ENCODE measurements around the gene NATD1. TPM values are rescaled to one million over a fixed set of nuclear protein-coding genes. Genes with fewer than 3 reads are reported as not detected.

NATD1 gene
- polyA plus RNA-seq (2013): 6.8 TPM

DNA sequence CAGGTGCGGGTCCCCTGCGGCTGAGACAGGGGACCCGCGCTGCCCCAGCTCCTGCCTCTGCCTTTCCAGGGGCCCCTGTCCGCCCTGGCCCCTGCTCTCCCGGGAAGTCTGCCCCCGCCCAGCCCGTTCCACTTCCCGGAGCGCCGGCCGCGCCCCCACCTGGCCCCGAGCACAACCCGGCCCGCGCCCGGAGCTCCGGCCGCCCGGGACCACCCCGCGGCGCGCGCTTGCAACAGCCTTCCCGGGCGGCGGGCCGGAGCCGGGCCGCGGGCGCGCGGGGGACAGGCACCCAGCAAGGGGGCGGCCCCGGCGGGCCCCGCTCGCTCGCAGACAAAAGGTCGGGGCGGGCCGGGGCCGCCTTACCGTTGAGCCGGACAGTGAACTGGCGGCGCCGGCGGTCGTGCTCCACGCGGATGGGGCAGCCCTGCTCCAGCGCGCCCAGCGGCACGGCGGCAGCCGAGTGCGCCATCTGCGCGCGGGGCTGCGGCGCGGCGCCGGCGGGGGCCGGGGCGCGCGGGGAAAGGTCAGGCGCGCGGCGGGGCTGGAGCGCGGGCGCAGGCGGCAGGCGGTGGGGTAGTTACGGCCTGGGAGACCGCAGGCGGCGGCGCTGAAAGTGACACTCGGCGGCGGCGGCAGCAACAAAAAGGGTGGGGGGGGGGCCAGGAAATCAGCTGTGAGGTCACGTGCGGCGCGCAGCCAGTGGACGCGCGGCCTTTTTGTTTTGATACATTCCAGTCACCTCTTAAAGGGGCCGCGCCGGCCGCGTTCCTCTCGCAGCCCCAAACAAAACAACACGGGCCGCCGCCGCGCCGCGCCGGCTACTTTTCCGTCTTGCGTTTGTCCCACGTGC is at the start of gene NATD1:
NATD1 (minus strand) TSS at position 615 of the 850 bp plus-strand sequence; CDS start at position 469, 146 bp downstream.
- H3K27me3 ChIP-seq (replicated peaks in 2 of 5; ENCODE audit: control insufficient read depth in 4 of 5, insufficient read depth in 5 of 5, low read length in 4 of 5): no peaks in the 10 kb centered on the region
- no peaks in the 10 kb centered on the region for H3K9me3 ChIP-seq (ENCODE audit: control extremely low read depth in 1 of 5, control insufficient read depth in 4 of 5, insufficient read depth in 2 of 5, low read depth in 1 of 5, low read length in 4 of 5)
- peak; percentile 81 to 92 (median 89) for DNase-seq
- CTCF ChIA-PET: interaction anchor here (1.3 kb wide), 1 partner anchor 14 kb away, joined by 3 read pairs; no protein-coding TSS in a partner anchor
- H3K27ac ChIP-seq (ENCODE audit: insufficient read depth in 1 of 2, low read depth in 1 of 2, low read length in 2 of 2, poor library complexity in 1 of 2, severe bottlenecking in 2 of 2): no peak within 1 kb of the TSS
- peaks cover 5 to 13% (median 11%) of the 10 kb centered on the region in 4 experiments for H3K4me1 ChIP-seq (ENCODE audit: control extremely low read depth in 1 of 4, control insufficient read depth in 4 of 4, insufficient read depth in 4 of 4, low read length in 3 of 4)
- H3K4me3 ChIP-seq (ENCODE audit: control insufficient read depth in 1 of 7, extremely low read depth in 1 of 7, insufficient read depth in 4 of 7, low read depth in 2 of 7, low read length in 6 of 7): peak within 1 kb of the TSS; percentile 23 to 76 (median 70)
- POLR2A ChIA-PET: interaction anchor here (1.9 kb wide), 1 partner anchor 39 kb away, joined by 7 read pairs; the partner anchor contains the start of gene TMEM11
- H3K36me3 ChIP-seq (ENCODE audit: control insufficient read depth in 4 of 4, insufficient read depth in 4 of 4, low read length in 3 of 4): no peaks in the 10 kb centered on the region
- under 1% methylated on average over 90 of the region's 117 CpGs for WGBS (ENCODE audit: insufficient coverage)

GRCh38 chr17:21301593-21302550 is 48.7 kb upstream of the NATD1 start:
- Histone ChIP-seq H3K27me3 (replicated peaks in 2 of 5; ENCODE audit: control insufficient read depth in 4 of 5, insufficient read depth in 5 of 5, low read length in 4 of 5) (no peaks in the 10 kb centered on the region), H3K9me3 (ENCODE audit: control extremely low read depth in 1 of 5, control insufficient read depth in 4 of 5, insufficient read depth in 2 of 5, low read depth in 1 of 5, low read length in 4 of 5) (peaks cover 0 to 4% (median 0%) of the 10 kb centered on the region in 5 experiments), H3K4me3 (ENCODE audit: control insufficient read depth in 1 of 7, extremely low read depth in 1 of 7, insufficient read depth in 4 of 7, low read depth in 2 of 7, low read length in 6 of 7) (no peak overlapping the region), H3K27ac (ENCODE audit: insufficient read depth in 1 of 2, low read depth in 1 of 2, low read length in 2 of 2, poor library complexity in 1 of 2, severe bottlenecking in 2 of 2) (no peak overlapping the region), H3K4me1 (ENCODE audit: control extremely low read depth in 1 of 4, control insufficient read depth in 4 of 4, insufficient read depth in 4 of 4, low read length in 3 of 4) (peaks cover 0 to 5% (median 3%) of the 10 kb centered on the region in 4 experiments), H3K36me3 (ENCODE audit: control insufficient read depth in 4 of 4, insufficient read depth in 4 of 4, low read length in 3 of 4) (peaks cover 4 to 81% (median 43%) of the 10 kb centered on the region in 4 experiments)
- DNase-seq: no peak
- 82% methylated on average over 18 of the region's 19 CpGs for WGBS (ENCODE audit: insufficient coverage)
- ChIA-PET CTCF (interaction anchor here (1.3 to 1.6 kb wide), 2 partner anchors 12 to 15 kb away, joined by 4 to 8 read pairs; no protein-coding TSS in a partner anchor), POLR2A (interaction anchor here (0.6 to 1.5 kb wide), 2 partner anchors 14 to 31 kb away, joined by 3 to 5 read pairs; no protein-coding TSS in a partner anchor)

DNA sequence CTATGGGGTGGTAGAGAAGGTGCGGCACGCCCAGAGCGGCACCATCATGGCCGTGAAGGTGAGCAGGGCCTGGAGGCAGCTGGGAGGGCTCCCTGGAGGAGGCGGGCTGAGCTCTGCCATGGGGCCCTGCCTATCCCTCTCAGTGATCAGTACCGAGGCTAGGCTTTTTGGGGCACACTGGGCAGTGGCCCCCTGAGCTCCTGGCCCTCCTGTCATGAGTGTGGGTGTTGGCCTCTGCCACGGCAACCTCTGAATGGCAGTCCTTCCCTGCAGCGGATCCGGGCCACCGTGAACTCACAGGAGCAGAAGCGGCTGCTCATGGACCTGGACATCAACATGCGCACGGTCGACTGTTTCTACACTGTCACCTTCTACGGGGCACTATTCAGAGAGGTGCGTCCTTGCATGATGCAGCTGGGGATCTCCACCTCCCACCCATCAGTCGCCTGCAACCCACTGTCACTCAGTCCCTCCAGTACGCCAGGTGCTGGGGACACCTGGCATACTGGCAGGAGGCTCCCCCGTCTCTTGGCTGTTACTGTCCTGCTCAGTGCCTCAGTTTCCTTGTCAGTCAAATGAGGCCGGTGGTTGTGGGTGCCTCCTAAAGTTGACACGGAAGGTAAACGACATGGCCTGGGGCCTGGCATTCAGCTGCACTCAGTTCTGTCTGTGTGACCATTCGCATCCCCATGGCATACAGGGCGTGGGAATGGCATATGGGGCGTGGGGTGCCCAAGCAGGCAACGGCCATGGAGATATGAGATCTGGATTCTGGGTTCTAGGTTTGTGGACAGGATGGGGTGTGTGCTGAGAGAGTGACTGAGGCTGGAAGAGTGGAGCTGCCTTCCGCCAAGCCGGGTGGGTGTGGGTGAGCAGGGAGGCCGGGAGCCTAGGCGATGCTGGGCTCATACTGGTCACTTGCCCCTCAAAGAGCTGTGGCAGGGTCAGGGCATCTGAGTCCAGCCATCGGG is 47.7 kb upstream of the NATD1 start:
- POLR2A ChIA-PET: interaction anchor here (0.6 to 1.5 kb wide), 3 partner anchors 13 to 32 kb away, joined by 3 to 5 read pairs (median 3); no protein-coding TSS in a partner anchor
- Histone ChIP-seq H3K4me1 (ENCODE audit: control extremely low read depth in 1 of 4, control insufficient read depth in 4 of 4, insufficient read depth in 4 of 4, low read length in 3 of 4) (peaks cover 0 to 15% (median 10%) of the 10 kb centered on the region in 4 experiments), H3K4me3 (ENCODE audit: control insufficient read depth in 1 of 7, extremely low read depth in 1 of 7, insufficient read depth in 4 of 7, low read depth in 2 of 7, low read length in 6 of 7) (no peak overlapping the region), H3K27ac (ENCODE audit: insufficient read depth in 1 of 2, low read depth in 1 of 2, low read length in 2 of 2, poor library complexity in 1 of 2, severe bottlenecking in 2 of 2) (no peak overlapping the region), H3K36me3 (ENCODE audit: control insufficient read depth in 4 of 4, insufficient read depth in 4 of 4, low read length in 3 of 4) (peaks cover 4 to 74% (median 43%) of the 10 kb centered on the region in 4 experiments), H3K9me3 (ENCODE audit: control extremely low read depth in 1 of 5, control insufficient read depth in 4 of 5, insufficient read depth in 2 of 5, low read depth in 1 of 5, low read length in 4 of 5) (peaks cover 0 to 4% (median 0%) of the 10 kb centered on the region in 5 experiments), H3K27me3 (replicated peaks in 2 of 5; ENCODE audit: control insufficient read depth in 4 of 5, insufficient read depth in 5 of 5, low read length in 4 of 5) (no peaks in the 10 kb centered on the region)
- DNase-seq: no peak
- 76% methylated on average over 31 of the region's 31 CpGs for WGBS (ENCODE audit: insufficient coverage)
- CTCF ChIA-PET: interaction anchor here (1.2 to 2.0 kb wide), 4 partner anchors 11 to 22 kb away, joined by 3 to 8 read pairs (median 5); no protein-coding TSS in a partner anchor

DNA sequence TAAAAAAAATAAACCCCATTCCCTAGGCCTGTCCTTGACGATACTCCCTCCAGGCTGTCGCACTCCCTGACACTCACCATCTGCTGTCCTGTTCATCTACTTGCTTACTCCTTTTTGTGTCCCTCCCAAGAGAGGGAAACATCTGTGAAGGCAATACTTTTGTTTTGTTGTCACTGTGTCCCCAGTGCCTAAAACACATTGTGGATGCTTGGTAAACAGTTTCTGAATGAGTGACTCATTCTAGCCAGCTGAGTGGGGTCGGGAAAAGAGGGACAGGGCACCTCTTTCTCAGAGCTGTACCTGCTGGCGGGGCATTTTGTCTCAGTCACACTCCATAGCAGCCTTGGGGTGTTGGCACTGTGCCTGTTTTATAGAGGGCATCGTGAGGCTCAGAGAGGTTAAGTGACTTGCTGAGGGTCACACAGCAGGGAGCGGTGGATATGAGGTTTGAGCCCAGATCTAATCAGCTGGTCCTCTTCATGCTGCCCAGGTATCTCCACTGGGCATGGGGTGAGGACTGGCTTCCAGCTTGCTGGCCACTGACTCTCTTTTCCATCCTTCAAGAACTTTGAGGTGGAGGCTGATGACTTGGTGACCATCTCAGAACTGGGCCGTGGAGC is 46.9 kb upstream of the NATD1 start:
- H3K4me3 ChIP-seq (ENCODE audit: control insufficient read depth in 1 of 7, extremely low read depth in 1 of 7, insufficient read depth in 4 of 7, low read depth in 2 of 7, low read length in 6 of 7): no peak overlapping the region
- 70% methylated on average over 7 of the region's 7 CpGs for WGBS (ENCODE audit: insufficient coverage)
- ChIA-PET POLR2A (interaction anchor here (0.9 to 1.0 kb wide), 2 partner anchors 12 to 15 kb away, joined by 3 to 4 read pairs; no protein-coding TSS in a partner anchor), CTCF (interaction anchor here (1.2 to 2.0 kb wide), 2 partner anchors 13 to 21 kb away, joined by 3 to 6 read pairs; no protein-coding TSS in a partner anchor)
- no peaks in the 10 kb centered on the region for H3K27me3 ChIP-seq (replicated peaks in 2 of 5; ENCODE audit: control insufficient read depth in 4 of 5, insufficient read depth in 5 of 5, low read length in 4 of 5)
- DNase-seq: no peak
- H3K9me3 ChIP-seq (ENCODE audit: control extremely low read depth in 1 of 5, control insufficient read depth in 4 of 5, insufficient read depth in 2 of 5, low read depth in 1 of 5, low read length in 4 of 5): peaks cover 0 to 4% (median 0%) of the 10 kb centered on the region in 5 experiments
- peaks cover 0 to 23% (median 14%) of the 10 kb centered on the region in 4 experiments for H3K4me1 ChIP-seq (ENCODE audit: control extremely low read depth in 1 of 4, control insufficient read depth in 4 of 4, insufficient read depth in 4 of 4, low read length in 3 of 4)
- H3K27ac ChIP-seq (ENCODE audit: insufficient read depth in 1 of 2, low read depth in 1 of 2, low read length in 2 of 2, poor library complexity in 1 of 2, severe bottlenecking in 2 of 2): no peak overlapping the region
- peaks cover 4 to 69% (median 43%) of the 10 kb centered on the region in 4 experiments for H3K36me3 ChIP-seq (ENCODE audit: control insufficient read depth in 4 of 4, insufficient read depth in 4 of 4, low read length in 3 of 4)

- H3K36me3 ChIP-seq (ENCODE audit: control insufficient read depth in 4 of 4, insufficient read depth in 4 of 4, low read length in 3 of 4): peaks cover 4 to 61% (median 42%) of the 10 kb centered on the region in 4 experiments
- H3K4me3 ChIP-seq (ENCODE audit: control insufficient read depth in 1 of 7, extremely low read depth in 1 of 7, insufficient read depth in 4 of 7, low read depth in 2 of 7, low read length in 6 of 7): no peak overlapping the region
- WGBS (ENCODE audit: insufficient coverage): 61% methylated on average over 12 of the region's 13 CpGs
- POLR2A ChIA-PET: interaction anchor here (1.0 kb wide), 1 partner anchor 11 kb away, joined by 4 read pairs; no protein-coding TSS in a partner anchor
- CTCF ChIA-PET: interaction anchor here (0.8 to 2.0 kb wide), 2 partner anchors 11 to 20 kb away, joined by 3 to 6 read pairs; no protein-coding TSS in a partner anchor
- peaks cover 0 to 28% (median 18%) of the 10 kb centered on the region in 4 experiments for H3K4me1 ChIP-seq (ENCODE audit: control extremely low read depth in 1 of 4, control insufficient read depth in 4 of 4, insufficient read depth in 4 of 4, low read length in 3 of 4)
- H3K27ac ChIP-seq (ENCODE audit: insufficient read depth in 1 of 2, low read depth in 1 of 2, low read length in 2 of 2, poor library complexity in 1 of 2, severe bottlenecking in 2 of 2): no peak overlapping the region
- DNase-seq: no peak
- H3K27me3 ChIP-seq (replicated peaks in 2 of 5; ENCODE audit: control insufficient read depth in 4 of 5, insufficient read depth in 5 of 5, low read length in 4 of 5): no peaks in the 10 kb centered on the region
- H3K9me3 ChIP-seq (ENCODE audit: control extremely low read depth in 1 of 5, control insufficient read depth in 4 of 5, insufficient read depth in 2 of 5, low read depth in 1 of 5, low read length in 4 of 5): no peaks in the 10 kb centered on the region
Measured at GRCh38 chr17:21298983-21299519, 45.8 kb upstream of the NATD1 start.

Data from common myeloid progenitor, CD34-positive (primary cell).